Measurements from ENCODE around the gene TCERG1L.

- TF ChIP-seq CTCF (IDR thresholded peaks at IDR 0.05; ENCODE audit: poor library complexity) (no peak), EZH2 (IDR thresholded peaks at IDR 0.05; ENCODE audit: borderline replicate concordance) (no peak)
Observed at GRCh38 chr10:131177431-131178327, 133.8 kb downstream of the TCERG1L start.
